ENCODE data around the gene ARID1B. TPM values are rescaled to one million over a fixed set of nuclear protein-coding genes. Genes with fewer than 3 reads are reported as not detected.

The ARID1B gene
- total and polyA plus RNA-seq, 10 of the 15 experiments (the other 5 are each of a cell fraction or from before 2014, with no cell fraction given), result 24.7 to 133 (median 54.6) TPM

DNA sequence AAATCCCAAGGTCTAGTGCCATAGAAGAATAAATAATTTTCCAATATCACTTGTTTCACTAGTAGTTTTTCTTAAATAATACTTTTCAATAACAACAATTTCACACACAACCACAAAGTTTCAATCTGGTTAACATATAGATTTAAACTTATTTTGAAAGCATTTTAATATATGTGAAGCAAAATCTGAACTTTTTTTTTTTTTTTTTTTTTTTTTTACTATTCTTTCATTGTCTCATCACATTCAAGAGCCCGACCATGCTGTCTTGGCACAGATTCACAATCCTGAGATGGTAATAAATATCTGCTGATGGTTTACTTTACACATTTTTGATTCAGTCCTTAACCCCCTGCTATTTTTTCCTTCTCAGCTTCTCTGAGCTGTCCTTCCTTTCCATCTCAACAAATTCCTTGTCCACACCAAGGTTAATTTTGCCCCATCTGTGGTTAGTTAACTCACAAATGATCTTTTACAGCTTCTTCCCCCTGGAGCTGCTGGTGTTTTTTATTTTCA is 283.3 kb downstream of the ARID1B start:
- Histone ChIP-seq H3K79me2 (ENCODE audit: control insufficient read depth, insufficient read depth, low read length) (peaks cover 3% of the 10 kb centered on the region), H4K20me1 (ENCODE audit: control insufficient read depth, insufficient read depth) (no peaks in the 10 kb centered on the region), H3K4me3 (no peak overlapping the region), H3K27ac (ENCODE audit: control insufficient read depth, insufficient read depth) (no peak overlapping the region), H3K36me3 (ENCODE audit: control insufficient read depth in 2 of 2, insufficient read depth in 2 of 2, low read length in 1 of 2) (peaks cover 0 to 2% of the 10 kb centered on the region in 2 experiments; a peak in 3 of 4 replicates), H3K4me2 (ENCODE audit: control insufficient read depth, insufficient read depth) (no peak overlapping the region), H3K9me3 (replicated peaks; ENCODE audit: control insufficient read depth, insufficient read depth, low read length) (no peaks in the 10 kb centered on the region; the same call in 2 of the 3 replicates), H3K9ac (ENCODE audit: control insufficient read depth, insufficient read depth, low read length) (no peak overlapping the region), H3K4me1 (ENCODE audit: control insufficient read depth, insufficient read depth, low read length) (peaks cover 7% of the 10 kb centered on the region), H3K27me3 (replicated peaks in 1 of 2; ENCODE audit: control insufficient read depth in 2 of 2, insufficient read depth in 2 of 2, low read length in 1 of 2) (no peaks in the 10 kb centered on the region), H2AFZ (ENCODE audit: control insufficient read depth, low read depth, low read length) (no peak overlapping the region)
- ChIA-PET SMC1A (ENCODE audit: uncharacterized antibody, unreplicated experiment) (interaction anchor here (1.3 kb wide), 1 partner anchor 30 kb away, joined by 3 read pairs; no protein-coding TSS in a partner anchor), POLR2A (no interaction called here), CTCF (no interaction called here), RAD21 (ENCODE audit: unreplicated experiment) (no interaction called here)
- DNase-seq (ENCODE audit: low read depth, low spot score) (no peak), ATAC-seq (no peak), FAIRE-seq (no peak)
- BruUV-seq (replicated peaks), result no TSS peak
- intact Hi-C loops (cut with micrococcal nuclease; ENCODE audit: unreplicated experiment) (no loop called here), in situ Hi-C loops (cut with MboI) (no loop called here)
- 100% methylated on average over 1 of the region's 1 CpG for WGBS (ENCODE audit: insufficient coverage, insufficient replicate concordance, low lambda C conversion rate, missing lambda C conversion rate)
- TF ChIP-seq FOXK2 (IDR thresholded peaks at IDR 0.05), result no peak
- TF ChIP-seq, protein P1, sequence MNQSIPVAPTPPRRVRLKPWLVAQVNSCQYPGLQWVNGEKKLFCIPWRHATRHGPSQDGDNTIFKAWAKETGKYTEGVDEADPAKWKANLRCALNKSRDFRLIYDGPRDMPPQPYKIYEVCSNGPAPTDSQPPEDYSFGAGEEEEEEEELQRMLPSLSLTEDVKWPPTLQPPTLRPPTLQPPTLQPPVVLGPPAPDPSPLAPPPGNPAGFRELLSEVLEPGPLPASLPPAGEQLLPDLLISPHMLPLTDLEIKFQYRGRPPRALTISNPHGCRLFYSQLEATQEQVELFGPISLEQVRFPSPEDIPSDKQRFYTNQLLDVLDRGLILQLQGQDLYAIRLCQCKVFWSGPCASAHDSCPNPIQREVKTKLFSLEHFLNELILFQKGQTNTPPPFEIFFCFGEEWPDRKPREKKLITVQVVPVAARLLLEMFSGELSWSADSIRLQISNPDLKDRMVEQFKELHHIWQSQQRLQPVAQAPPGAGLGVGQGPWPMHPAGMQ (IDR thresholded peaks at IDR 0.05; ENCODE audit: borderline replicate concordance), result no peak
- no peak for TF ChIP-seq CEBPB (IDR thresholded peaks at IDR 0.05; ENCODE audit: borderline replicate concordance in 1 of 2, low read depth in 2 of 2, low read length in 2 of 2)
- TF ChIP-seq, protein P2, sequence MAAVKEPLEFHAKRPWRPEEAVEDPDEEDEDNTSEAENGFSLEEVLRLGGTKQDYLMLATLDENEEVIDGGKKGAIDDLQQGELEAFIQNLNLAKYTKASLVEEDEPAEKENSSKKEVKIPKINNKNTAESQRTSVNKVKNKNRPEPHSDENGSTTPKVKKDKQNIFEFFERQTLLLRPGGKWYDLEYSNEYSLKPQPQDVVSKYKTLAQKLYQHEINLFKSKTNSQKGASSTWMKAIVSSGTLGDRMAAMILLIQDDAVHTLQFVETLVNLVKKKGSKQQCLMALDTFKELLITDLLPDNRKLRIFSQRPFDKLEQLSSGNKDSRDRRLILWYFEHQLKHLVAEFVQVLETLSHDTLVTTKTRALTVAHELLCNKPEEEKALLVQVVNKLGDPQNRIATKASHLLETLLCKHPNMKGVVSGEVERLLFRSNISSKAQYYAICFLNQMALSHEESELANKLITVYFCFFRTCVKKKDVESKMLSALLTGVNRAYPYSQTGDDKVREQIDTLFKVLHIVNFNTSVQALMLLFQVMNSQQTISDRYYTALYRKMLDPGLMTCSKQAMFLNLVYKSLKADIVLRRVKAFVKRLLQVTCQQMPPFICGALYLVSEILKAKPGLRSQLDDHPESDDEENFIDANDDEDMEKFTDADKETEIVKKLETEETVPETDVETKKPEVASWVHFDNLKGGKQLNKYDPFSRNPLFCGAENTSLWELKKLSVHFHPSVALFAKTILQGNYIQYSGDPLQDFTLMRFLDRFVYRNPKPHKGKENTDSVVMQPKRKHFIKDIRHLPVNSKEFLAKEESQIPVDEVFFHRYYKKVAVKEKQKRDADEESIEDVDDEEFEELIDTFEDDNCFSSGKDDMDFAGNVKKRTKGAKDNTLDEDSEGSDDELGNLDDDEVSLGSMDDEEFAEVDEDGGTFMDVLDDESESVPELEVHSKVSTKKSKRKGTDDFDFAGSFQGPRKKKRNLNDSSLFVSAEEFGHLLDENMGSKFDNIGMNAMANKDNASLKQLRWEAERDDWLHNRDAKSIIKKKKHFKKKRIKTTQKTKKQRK (IDR thresholded peaks at IDR 0.05; ENCODE audit: low read depth, low read length), result no peak
- TF ChIP-seq, protein P3, sequence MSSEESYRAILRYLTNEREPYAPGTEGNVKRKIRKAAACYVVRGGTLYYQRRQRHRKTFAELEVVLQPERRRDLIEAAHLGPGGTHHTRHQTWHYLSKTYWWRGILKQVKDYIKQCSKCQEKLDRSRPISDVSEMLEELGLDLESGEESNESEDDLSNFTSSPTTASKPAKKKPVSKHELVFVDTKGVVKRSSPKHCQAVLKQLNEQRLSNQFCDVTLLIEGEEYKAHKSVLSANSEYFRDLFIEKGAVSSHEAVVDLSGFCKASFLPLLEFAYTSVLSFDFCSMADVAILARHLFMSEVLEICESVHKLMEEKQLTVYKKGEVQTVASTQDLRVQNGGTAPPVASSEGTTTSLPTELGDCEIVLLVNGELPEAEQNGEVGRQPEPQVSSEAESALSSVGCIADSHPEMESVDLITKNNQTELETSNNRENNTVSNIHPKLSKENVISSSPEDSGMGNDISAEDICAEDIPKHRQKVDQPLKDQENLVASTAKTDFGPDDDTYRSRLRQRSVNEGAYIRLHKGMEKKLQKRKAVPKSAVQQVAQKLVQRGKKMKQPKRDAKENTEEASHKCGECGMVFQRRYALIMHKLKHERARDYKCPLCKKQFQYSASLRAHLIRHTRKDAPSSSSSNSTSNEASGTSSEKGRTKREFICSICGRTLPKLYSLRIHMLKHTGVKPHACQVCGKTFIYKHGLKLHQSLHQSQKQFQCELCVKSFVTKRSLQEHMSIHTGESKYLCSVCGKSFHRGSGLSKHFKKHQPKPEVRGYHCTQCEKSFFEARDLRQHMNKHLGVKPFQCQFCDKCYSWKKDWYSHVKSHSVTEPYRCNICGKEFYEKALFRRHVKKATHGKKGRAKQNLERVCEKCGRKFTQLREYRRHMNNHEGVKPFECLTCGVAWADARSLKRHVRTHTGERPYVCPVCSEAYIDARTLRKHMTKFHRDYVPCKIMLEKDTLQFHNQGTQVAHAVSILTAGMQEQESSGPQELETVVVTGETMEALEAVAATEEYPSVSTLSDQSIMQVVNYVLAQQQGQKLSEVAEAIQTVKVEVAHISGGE (CRISPR knock-in tag; IDR thresholded peaks at IDR 0.05), result no peak
- TF ChIP-seq BMI1 (IDR thresholded peaks at IDR 0.05; ENCODE audit: borderline replicate concordance), result no peak
- TF ChIP-seq SMC3 (IDR thresholded peaks at IDR 0.05; ENCODE audit: borderline replicate concordance, low read length), result no peak
- TF ChIP-seq, protein P4, sequence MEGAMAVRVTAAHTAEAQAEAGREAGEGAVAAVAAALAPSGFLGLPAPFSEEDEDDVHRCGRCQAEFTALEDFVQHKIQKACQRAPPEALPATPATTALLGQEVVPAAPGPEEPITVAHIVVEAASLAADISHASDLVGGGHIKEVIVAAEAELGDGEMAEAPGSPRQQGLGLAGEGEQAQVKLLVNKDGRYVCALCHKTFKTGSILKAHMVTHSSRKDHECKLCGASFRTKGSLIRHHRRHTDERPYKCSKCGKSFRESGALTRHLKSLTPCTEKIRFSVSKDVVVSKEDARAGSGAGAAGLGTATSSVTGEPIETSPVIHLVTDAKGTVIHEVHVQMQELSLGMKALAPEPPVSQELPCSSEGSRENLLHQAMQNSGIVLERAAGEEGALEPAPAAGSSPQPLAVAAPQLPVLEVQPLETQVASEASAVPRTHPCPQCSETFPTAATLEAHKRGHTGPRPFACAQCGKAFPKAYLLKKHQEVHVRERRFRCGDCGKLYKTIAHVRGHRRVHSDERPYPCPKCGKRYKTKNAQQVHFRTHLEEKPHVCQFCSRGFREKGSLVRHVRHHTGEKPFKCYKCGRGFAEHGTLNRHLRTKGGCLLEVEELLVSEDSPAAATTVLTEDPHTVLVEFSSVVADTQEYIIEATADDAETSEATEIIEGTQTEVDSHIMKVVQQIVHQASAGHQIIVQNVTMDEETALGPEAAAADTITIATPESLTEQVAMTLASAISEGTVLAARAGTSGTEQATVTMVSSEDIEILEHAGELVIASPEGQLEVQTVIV (IDR thresholded peaks at IDR 0.05; ENCODE audit: borderline replicate concordance, partially characterized antibody), result no peak
- TF ChIP-seq TCF12 (IDR thresholded peaks at IDR 0.05; ENCODE audit: low read depth, low read length), result no peak
- no peak for TF ChIP-seq MYB (IDR thresholded peaks at IDR 0.05; ENCODE audit: borderline replicate concordance, low read depth, low read length)
- no peak for TF ChIP-seq SMAD5 (IDR thresholded peaks at IDR 0.05; ENCODE audit: low read depth)
- no peak for TF ChIP-seq RBBP5 (conservative IDR thresholded peaks at IDR 0.05)
- no peak for TF ChIP-seq GATAD2B (conservative IDR thresholded peaks at IDR 0.05; ENCODE audit: low read depth)
- no peak for TF ChIP-seq PML (IDR thresholded peaks at IDR 0.05; ENCODE audit: low read length)
- no peak for TF ChIP-seq BACH1 (IDR thresholded peaks at IDR 0.05; ENCODE audit: borderline replicate concordance)

All from GM12878 (cell line).